Measurements from ENCODE around the gene PUS3. TPM values are rescaled to one million over a fixed set of nuclear protein-coding genes. Genes with fewer than 3 reads are reported as not detected.
"Not testable (repeated sequence)": the region's sequence is repeated elsewhere in the genome, so short reads cannot be mapped to it uniquely, and the experiment has no call there.

Gene PUS3
- total RNA-seq, 1 donor from 2014 or later, result 5.3 TPM

DNA sequence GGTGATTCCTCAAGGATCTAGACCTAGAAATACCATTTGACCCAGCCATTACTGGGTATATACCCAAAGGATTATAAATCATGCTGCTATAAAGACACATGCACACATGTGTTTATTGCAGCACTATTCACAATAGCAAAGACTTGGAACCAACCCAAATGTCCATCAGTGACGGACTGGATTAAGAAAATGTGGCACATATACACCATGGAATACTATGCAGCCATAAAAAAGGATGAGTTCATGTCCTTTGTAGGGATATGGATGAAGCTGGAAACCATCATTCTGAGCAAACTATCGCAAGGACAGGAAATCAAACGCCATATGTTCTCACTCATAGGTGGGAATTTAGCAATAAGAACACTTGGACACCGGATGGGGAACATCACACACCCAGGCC is 37.7 kb downstream of the PUS3 start:
- ATAC-seq, result not testable (repeated sequence)

DNA sequence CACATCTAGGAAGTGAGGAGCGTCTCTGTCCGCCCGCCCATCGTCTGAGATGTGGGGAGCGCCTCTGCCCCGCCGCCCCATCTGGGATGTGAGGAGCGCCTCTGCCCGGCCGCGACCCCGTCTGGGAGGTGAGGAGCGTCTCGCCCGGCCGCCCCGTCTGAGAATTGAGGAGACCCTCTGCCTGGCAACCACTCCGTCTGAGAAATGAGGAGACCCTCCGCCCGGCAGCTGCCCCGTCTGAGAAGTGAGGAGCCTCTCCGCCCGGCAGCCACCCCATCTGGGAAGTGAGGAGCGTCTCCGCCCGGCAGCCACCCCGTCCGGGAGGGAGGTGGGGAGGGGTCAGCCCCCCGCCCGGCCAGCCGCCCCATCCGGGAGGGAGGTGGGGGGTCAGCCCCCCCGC is 40.2 kb downstream of the PUS3 start:
- not testable (repeated sequence) for ATAC-seq

DNA sequence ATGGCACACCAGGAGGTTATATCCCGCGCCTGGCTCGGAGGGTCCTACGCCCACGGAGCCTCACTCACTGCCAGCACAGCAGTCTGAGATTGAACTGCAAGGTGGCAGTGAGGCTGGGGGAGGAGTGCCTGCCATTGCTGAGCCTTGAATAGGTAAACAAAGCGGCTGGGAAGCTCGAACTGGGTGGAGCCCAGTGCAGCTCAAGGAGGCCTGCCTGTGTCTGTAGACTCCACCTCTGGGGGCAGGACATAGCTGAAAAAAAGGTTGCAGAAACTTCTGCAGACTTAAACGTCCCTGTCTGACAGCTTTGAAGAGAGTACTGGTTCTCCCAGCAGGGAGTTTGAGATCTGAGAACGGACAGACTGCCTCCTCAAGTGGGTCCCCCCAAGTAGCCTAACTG is 45.3 kb downstream of the PUS3 start:
- ATAC-seq, result not testable (repeated sequence)

DNA sequence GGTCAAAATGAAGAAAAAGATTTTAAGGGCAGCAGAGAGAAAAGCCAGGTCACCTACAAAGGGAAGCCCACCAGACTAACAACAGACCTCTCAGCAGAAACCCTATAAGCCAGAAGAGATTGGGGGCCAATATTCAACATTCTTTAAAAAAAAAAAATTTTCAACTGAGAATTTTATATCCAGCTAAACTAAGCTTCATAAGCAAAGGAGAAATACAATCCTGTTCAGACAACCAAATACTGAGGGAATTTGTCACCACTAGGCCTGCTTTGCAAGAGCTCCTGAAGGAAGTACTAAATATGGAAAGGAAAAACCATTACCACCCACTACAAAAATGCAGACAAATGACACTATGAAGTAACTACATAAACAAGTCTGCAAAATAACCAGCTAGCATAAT is 56.8 kb downstream of the PUS3 start:
- ATAC-seq, result no peak

Other genes starting within 250 kb of the PUS3 start
- not detected for gene ACRV1, start 222.4 kb downstream of the PUS3 start, total RNA-seq
- not detected for gene PATE1, start 156.9 kb downstream of the PUS3 start, total RNA-seq
- not detected for gene PATE2, start 124.4 kb downstream of the PUS3 start, total RNA-seq
- gene PATE3, start 115.1 kb downstream of the PUS3 start, total RNA-seq, result not detected
- not detected for gene PATE4, start 69.9 kb downstream of the PUS3 start, total RNA-seq
- 4.6 TPM for gene HYLS1, start 15.5 kb downstream of the PUS3 start, total RNA-seq
- not detected for gene DDX25, start 1.3 kb upstream of the PUS3 start, total RNA-seq
- not detected for gene VSIG10L2, start 42.8 kb upstream of the PUS3 start, total RNA-seq
- gene CDON, start 159.7 kb upstream of the PUS3 start, total RNA-seq, result 2.4 TPM

All from esophagus mucosa (tissue), 1 donor.